Stimulated activated CD8-positive, alpha-beta memory T cell treated with anti-CD3 and anti-CD28 coated beads, Interleukin-4, amount 100 ng/mL, for 1 hour (primary cell): Measurements from ENCODE around the gene ZNF800.

Source experiments
- DNase-seq, 2 donors: peaks; one replicate each; pipeline ENCODE4 v3.0.0-alpha.2; 2020; ENCODE audit warnings: low read depth in 2 of 2, low spot score in 1 of 2

Gene ZNF800

GRCh38 chr7:127349881-127350280, 42.6 kb downstream of the ZNF800 start:
- DNase-seq, result no peak

- DNase-seq, result no peak
Observed at GRCh38 chr7:127348247-127348631, 44.3 kb downstream of the ZNF800 start.

- peak in 1 of 2 donors; percentile 44 for DNase-seq
Observed at GRCh38 chr7:127347567-127348246, 44.8 kb downstream of the ZNF800 start.

- no peak for DNase-seq
Observed at GRCh38 chr7:127346575-127347256, 45.8 kb downstream of the ZNF800 start.

GRCh38 chr7:127342596-127342995, 49.9 kb downstream of the ZNF800 start:
- DNase-seq, result no peak

- DNase-seq, result no peak
Observed at GRCh38 chr7:127338122-127338521, 54.4 kb downstream of the ZNF800 start.

- no peak for DNase-seq
Observed at GRCh38 chr7:127337581-127337980, 54.9 kb downstream of the ZNF800 start.

GRCh38 chr7:127336458-127336857, 56.0 kb downstream of the ZNF800 start:
- DNase-seq, result no peak

- DNase-seq, result no peak
Observed at GRCh38 chr7:127332880-127333279, 59.6 kb downstream of the ZNF800 start.

GRCh38 chr7:127330070-127330469, 62.4 kb downstream of the ZNF800 start:
- no peak for DNase-seq

- DNase-seq, result no peak
Observed at GRCh38 chr7:127322832-127323493, 69.5 kb downstream of the ZNF800 start.

GRCh38 chr7:127322351-127322750, 70.2 kb downstream of the ZNF800 start:
- no peak for DNase-seq

- no peak for DNase-seq
Observed at GRCh38 chr7:127320974-127321373, 71.5 kb downstream of the ZNF800 start.
